B cell (primary cell): ENCODE data around the gene DDX27.

Experiments
- CTCF ChIP-seq: fragments of 200-600 bp; IDR thresholded peaks from one replicate; pipeline ENCODE4 v1.8.0; 2022; ENCODE audit warnings: antibody characterized with exemption, mild to moderate bottlenecking
- EZH2 ChIP-seq: IDR thresholded peaks from 2 replicates; pipeline ENCODE4 v1.6.1; 2012; ENCODE audit warnings: borderline replicate concordance, low read depth, mild to moderate bottlenecking, moderate library complexity, low read length; ENCODE audit not compliant: insufficient read depth, poor library complexity, severe bottlenecking

- TF ChIP-seq CTCF (no peak), EZH2 (no peak)
Measured at GRCh38 chr20:49203746-49204145, 15.5 kb upstream of the DDX27 start.
